ENCODE results near the gene AMPD2. TPM values are rescaled to one million over a fixed set of nuclear protein-coding genes. Genes with fewer than 3 reads are reported as not detected.

Gene AMPD2
- total RNA-seq, 2 donors from 2014 or later = 40.1 to 72.3 TPM

DNA sequence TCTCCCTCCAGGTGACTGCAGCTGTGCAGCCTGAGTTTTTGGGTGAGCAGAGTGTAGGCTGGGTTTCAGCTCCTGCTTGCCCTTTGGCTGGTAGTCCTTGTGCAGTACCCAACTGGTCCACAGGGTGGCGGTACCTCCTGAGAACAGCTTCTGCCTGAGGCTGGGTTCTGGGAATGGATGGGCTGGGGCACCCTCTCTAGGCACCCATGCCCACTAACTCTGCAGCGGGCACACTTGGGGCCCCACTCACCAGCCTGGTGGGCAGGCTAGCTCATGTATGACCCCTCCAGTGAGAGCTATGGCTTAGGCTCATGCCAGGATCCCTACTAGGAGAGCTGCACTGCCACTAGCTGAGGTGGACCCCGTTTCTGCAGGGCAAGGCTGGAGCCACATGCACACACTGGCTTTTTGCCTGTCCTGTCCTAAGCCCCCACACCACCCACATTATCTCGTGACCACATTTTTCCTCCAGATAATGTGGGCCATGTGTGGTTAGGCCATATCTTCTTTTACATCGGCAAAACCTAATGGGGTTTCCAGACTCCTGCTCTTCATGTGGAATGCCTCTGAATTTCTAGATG is 20.7 kb downstream of the AMPD2 start:
- WGBS = 49% methylated on average over 5 of the region's 5 CpGs
- peak; percentile 75 for DNase-seq (ENCODE audit: low spot score)
- Histone ChIP-seq H3K27ac (no peak overlapping the region), H3K4me3 (no peak overlapping the region), H3K27me3 (replicated peaks; ENCODE audit: insufficient read depth) (no peaks in the 10 kb centered on the region), H3K9me3 (no peaks in the 10 kb centered on the region), H3K36me3 (no peaks in the 10 kb centered on the region), H3K4me1 (replicated peaks) (no peaks in the 10 kb centered on the region)
- TF ChIP-seq POLR2A (IDR thresholded peaks at IDR 0.05) = no peak
- no peak for TF ChIP-seq POLR2AphosphoS5 (IDR thresholded peaks at IDR 0.05)
- TF ChIP-seq, protein P1, sequence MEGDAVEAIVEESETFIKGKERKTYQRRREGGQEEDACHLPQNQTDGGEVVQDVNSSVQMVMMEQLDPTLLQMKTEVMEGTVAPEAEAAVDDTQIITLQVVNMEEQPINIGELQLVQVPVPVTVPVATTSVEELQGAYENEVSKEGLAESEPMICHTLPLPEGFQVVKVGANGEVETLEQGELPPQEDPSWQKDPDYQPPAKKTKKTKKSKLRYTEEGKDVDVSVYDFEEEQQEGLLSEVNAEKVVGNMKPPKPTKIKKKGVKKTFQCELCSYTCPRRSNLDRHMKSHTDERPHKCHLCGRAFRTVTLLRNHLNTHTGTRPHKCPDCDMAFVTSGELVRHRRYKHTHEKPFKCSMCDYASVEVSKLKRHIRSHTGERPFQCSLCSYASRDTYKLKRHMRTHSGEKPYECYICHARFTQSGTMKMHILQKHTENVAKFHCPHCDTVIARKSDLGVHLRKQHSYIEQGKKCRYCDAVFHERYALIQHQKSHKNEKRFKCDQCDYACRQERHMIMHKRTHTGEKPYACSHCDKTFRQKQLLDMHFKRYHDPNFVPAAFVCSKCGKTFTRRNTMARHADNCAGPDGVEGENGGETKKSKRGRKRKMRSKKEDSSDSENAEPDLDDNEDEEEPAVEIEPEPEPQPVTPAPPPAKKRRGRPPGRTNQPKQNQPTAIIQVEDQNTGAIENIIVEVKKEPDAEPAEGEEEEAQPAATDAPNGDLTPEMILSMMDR (IDR thresholded peaks at IDR 0.05) = peak; percentile 77 to 86 (median 85)
- intact Hi-C loops (cut with DNase I) = loop anchor here (5.0 kb wide), 2 partner anchors 132 to 342 kb away; partner anchors contain the start of gene AHCYL1

DNA sequence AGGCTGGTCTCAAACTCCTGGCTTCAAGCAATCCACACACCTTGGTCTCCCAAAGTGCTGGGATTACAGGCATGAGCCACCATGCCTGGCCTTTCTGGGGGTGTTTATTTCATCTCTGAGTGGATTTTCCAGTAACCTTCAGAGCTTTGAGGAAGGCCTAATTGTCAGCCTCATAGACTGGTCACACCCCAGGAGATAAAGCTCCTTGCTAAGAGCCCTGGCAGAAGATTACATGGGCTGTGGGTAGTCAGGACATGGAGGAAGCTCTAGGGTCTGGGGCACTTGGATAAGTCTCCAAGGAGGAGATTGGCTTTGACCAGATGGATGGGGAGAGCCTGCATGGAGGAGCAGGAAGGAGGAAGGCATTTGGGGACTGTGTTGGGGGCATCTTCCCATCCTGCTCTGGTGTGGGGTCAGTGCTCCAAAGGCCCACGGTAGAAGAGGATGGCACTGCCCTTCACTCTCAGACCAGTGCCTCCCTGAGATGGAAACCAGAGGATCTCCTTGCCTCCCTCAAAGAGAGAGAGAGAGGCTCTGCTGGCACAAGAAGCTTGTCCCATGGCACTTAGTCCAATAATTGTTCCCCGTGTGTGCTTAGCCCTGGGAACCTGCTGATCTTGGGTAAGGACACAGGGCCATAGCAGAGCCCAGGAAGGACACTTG is 21.6 kb downstream of the AMPD2 start:
- H3K4me3 ChIP-seq = no peak overlapping the region
- no peaks in the 10 kb centered on the region for H3K36me3 ChIP-seq
- 84% methylated on average over 2 of the region's 2 CpGs for WGBS
- no peaks in the 10 kb centered on the region for H3K9me3 ChIP-seq
- no peaks in the 10 kb centered on the region for H3K4me1 ChIP-seq (replicated peaks)
- DNase-seq (ENCODE audit: low spot score) = no peak
- intact Hi-C loops (cut with DNase I) = loop anchor here (5.0 kb wide), 2 partner anchors 131 to 341 kb away; partner anchors contain the start of gene AHCYL1
- no peak overlapping the region for H3K27ac ChIP-seq
- H3K27me3 ChIP-seq (replicated peaks; ENCODE audit: insufficient read depth) = no peaks in the 10 kb centered on the region
- TF ChIP-seq, protein P1 (IDR thresholded peaks at IDR 0.05) = no peak
- no peak for TF ChIP-seq POLR2AphosphoS5 (IDR thresholded peaks at IDR 0.05)
- no peak for TF ChIP-seq POLR2A (IDR thresholded peaks at IDR 0.05)

DNA sequence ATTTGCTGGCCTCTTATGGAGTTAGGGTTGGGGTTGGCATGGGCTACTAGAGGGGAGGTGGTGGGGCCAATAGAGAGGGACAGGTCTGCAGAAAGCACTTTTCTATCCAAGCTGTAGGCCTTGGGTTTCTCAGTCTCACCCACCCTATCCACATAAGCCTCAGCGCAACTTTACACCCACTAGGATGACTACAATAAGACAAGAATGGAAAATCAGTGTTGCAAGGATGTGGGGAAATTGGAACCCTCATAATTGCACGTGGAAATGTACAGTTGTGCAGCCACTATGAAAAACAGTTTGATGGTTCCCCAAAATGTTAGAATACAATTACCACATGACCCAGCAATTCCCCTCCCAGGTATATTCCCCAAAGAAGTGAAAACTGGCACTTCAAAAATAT is 22.2 kb downstream of the AMPD2 start:
- WGBS = 92% methylated on average over 2 of the region's 2 CpGs
- Histone ChIP-seq H3K4me1 (replicated peaks) (no peaks in the 10 kb centered on the region), H3K4me3 (no peak overlapping the region), H3K27ac (no peak overlapping the region), H3K36me3 (no peaks in the 10 kb centered on the region), H3K9me3 (no peaks in the 10 kb centered on the region), H3K27me3 (replicated peaks; ENCODE audit: insufficient read depth) (no peaks in the 10 kb centered on the region)
- TF ChIP-seq POLR2A (IDR thresholded peaks at IDR 0.05) (no peak), POLR2AphosphoS5 (IDR thresholded peaks at IDR 0.05) (no peak)
- TF ChIP-seq, protein P1 (IDR thresholded peaks at IDR 0.05) = no peak
- DNase-seq (ENCODE audit: low spot score) = no peak
- intact Hi-C loops (cut with DNase I) = loop anchor here (5.0 kb wide), 2 partner anchors 130 to 340 kb away; partner anchors contain the start of gene AHCYL1

DNA sequence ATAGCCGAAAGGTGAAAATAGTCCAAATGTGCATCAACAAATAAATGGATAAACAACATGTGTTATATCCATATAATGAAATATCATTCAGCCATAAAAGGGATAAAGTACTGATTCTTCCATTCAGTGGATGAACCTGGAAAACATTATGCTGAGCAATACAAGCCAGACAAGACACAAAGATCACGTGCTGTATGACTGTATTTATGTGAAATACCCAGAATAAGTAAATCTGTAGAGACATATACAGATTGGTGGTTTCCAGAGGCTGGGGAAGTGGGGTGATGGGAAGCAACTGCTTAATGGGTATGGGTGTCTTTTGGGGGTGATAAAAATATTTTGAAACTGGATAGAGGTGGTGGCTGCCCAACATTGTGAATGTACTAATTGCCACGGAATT is 23.0 kb downstream of the AMPD2 start:
- no peaks in the 10 kb centered on the region for H3K4me1 ChIP-seq (replicated peaks)
- no peak for DNase-seq (ENCODE audit: low spot score)
- intact Hi-C loops (cut with DNase I) = loop anchor here (5.0 kb wide), 2 partner anchors 130 to 340 kb away; partner anchors contain the start of gene AHCYL1
- H3K9me3 ChIP-seq = no peaks in the 10 kb centered on the region
- 81% methylated on average over 3 of the region's 3 CpGs for WGBS
- no peak overlapping the region for H3K27ac ChIP-seq
- TF ChIP-seq POLR2AphosphoS5 (IDR thresholded peaks at IDR 0.05) = no peak
- TF ChIP-seq POLR2A (IDR thresholded peaks at IDR 0.05) = no peak
- TF ChIP-seq, protein P1 (IDR thresholded peaks at IDR 0.05) = no peak
- no peaks in the 10 kb centered on the region for H3K36me3 ChIP-seq
- H3K4me3 ChIP-seq = no peak overlapping the region
- H3K27me3 ChIP-seq (replicated peaks; ENCODE audit: insufficient read depth) = no peaks in the 10 kb centered on the region

Data from prostate gland (tissue), 2 donors.